SK-N-SH treated with all-trans-retinoic acid at 6 μM for 48 hours (cell line): ENCODE measurements around the gene AEBP2.

ENCODE experiments used
- BACH2 ChIP-seq: fragments of 250-450 bp; sonication (Bioruptor Pico); IDR thresholded peaks from 2 replicates; pipeline ENCODE4 v1.9.0; 2021; ENCODE audit warnings: mild to moderate bottlenecking, borderline replicate concordance
- CREB5 ChIP-seq: fragments of 250-450 bp; sonication (Bioruptor Pico); IDR thresholded peaks from 2 replicates; pipeline ENCODE4 v1.5.1; 2020; ENCODE audit warnings: low read depth, mild to moderate bottlenecking, moderate library complexity
- GLIS3 ChIP-seq: fragments of 250-450 bp; sonication (Bioruptor Pico); IDR thresholded peaks from 2 replicates; pipeline ENCODE4 v1.5.0; 2020; ENCODE audit warnings: mild to moderate bottlenecking, moderate library complexity
- ISL1 ChIP-seq: fragments of 250-450 bp; sonication (Bioruptor Pico); IDR thresholded peaks from 2 replicates; pipeline ENCODE4 v2.1.2; 2022; ENCODE audit warnings: mild to moderate bottlenecking, moderate library complexity
- POU6F1 ChIP-seq: fragments of 250-450 bp; sonication (Bioruptor Pico); IDR thresholded peaks from 2 replicates; pipeline ENCODE4 v1.8.0; 2021; ENCODE audit warnings: low read depth, mild to moderate bottlenecking, moderate library complexity, borderline replicate concordance
- PPARA ChIP-seq: fragments of 250-450 bp; sonication (Bioruptor Pico); IDR thresholded peaks from 2 replicates; pipeline ENCODE4 v1.5.0; 2020; ENCODE audit warnings: mild to moderate bottlenecking, borderline replicate concordance
- TOX ChIP-seq: fragments of 250-450 bp; sonication (Bioruptor Pico); IDR thresholded peaks from 2 replicates; pipeline ENCODE4 v1.8.0; 2021; ENCODE audit warnings: mild to moderate bottlenecking, moderate library complexity, borderline replicate concordance
- TSHZ2 ChIP-seq: fragments of 250-450 bp; sonication (Bioruptor Pico); IDR thresholded peaks from 2 replicates; pipeline ENCODE4 v1.5.0; 2020; ENCODE audit warnings: mild to moderate bottlenecking, moderate library complexity
- ZC3H10 ChIP-seq: fragments of 250-450 bp; sonication (Bioruptor Pico); IDR thresholded peaks from 2 replicates; pipeline ENCODE4 v1.5.1; 2021; ENCODE audit warnings: mild to moderate bottlenecking, moderate library complexity
- ZFP3 ChIP-seq: fragments of 250-450 bp; sonication (Bioruptor Pico); IDR thresholded peaks from 2 replicates; pipeline ENCODE4 v1.5.0; 2020; ENCODE audit warnings: mild to moderate bottlenecking, moderate library complexity
- ZFP30 ChIP-seq: fragments of 450-650 bp; formaldehyde crosslinking; IDR thresholded peaks from 2 replicates; pipeline ENCODE4 v1.5.0; 2022; ENCODE audit warnings: mild to moderate bottlenecking, moderate library complexity
- ZNF565 ChIP-seq: fragments of 450-650 bp; formaldehyde crosslinking; conservative IDR thresholded peaks from 2 replicates; pipeline ENCODE4 v1.5.0; 2020; ENCODE audit warnings: low read depth, mild to moderate bottlenecking, moderate library complexity
- ZNF70 ChIP-seq: fragments of 450-650 bp; formaldehyde crosslinking; IDR thresholded peaks from 2 replicates; pipeline ENCODE4 v1.5.0; 2020; ENCODE audit warnings: mild to moderate bottlenecking, moderate library complexity

GRCh38 chr12:19547271-19547671, 108.0 kb downstream of the AEBP2 start:
- TF ChIP-seq ISL1 = peak; percentile 84
- no peak for TF ChIP-seq BACH2
- TF ChIP-seq GLIS3 (CRISPR knock-in tag) = no peak
- no peak; the same call in 1 of the 2 replicates for TF ChIP-seq ZFP3
- TF ChIP-seq ZNF70 (CRISPR knock-in tag) = no peak
- no peak for TF ChIP-seq ZNF565
- no peak for TF ChIP-seq TOX
- TF ChIP-seq CREB5 (CRISPR knock-in tag) = no peak
- no peak for TF ChIP-seq PPARA
- no peak for TF ChIP-seq POU6F1 (CRISPR knock-in tag)
- TF ChIP-seq TSHZ2 = no peak
- TF ChIP-seq ZFP30 (CRISPR knock-in tag) = no peak
- no peak for TF ChIP-seq ZC3H10 (CRISPR knock-in tag)
